ENCODE data around the gene SNX10.

SNX10 gene

DNA sequence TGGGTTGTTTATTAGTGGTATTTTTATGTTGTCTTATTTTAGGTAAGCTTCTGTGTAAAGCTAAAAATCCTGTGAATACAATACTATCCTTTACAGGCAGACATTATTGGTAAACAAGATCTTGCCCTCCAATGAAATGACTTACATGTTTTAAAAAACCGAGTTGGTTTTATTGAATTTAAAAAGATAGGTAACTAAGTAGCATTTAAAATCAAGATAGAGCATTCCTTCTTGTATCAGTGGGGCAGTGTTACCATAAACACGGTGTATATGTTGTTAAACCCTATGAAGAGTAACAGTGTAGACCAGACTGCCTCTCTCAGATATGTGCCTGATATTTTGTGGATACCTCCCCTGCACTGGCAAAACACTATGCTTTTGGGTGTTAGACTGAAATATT lies 81.0 kb downstream of the SNX10 start:
- DNase-seq = no peak

DNA sequence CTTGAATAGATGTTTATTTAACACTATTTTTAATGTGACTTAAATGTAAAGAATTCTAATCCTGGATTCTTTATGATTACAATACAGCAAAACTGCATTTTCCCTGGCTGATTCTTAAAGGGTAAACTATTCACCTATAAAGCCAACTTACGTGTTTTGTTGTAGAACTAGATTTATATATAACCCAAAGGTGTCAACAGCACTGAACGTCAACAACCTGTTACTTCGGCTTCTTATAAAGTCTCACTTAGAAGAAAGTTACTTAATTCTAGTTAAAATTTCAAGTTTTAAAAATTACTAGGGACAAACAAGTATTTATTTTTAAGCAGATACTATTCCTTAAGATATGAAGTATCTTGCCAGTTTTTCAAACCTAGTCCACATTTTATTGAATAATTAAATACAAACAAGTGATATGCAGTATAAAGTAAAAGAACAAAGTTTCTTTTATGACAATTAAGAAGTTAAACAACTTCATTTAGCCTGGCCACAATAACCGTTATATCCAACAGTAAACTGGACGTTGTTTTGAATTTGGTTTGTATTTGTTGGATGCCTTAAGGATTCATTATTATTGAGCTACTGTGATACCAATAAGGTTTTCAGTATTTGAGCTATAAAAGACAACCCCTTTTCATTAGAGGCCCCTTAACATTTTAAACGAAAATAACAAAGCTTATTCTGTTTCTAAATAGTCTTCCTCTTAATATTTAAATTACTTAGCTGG lies 83.1 kb downstream of the SNX10 start:
- DNase-seq = no peak

DNA sequence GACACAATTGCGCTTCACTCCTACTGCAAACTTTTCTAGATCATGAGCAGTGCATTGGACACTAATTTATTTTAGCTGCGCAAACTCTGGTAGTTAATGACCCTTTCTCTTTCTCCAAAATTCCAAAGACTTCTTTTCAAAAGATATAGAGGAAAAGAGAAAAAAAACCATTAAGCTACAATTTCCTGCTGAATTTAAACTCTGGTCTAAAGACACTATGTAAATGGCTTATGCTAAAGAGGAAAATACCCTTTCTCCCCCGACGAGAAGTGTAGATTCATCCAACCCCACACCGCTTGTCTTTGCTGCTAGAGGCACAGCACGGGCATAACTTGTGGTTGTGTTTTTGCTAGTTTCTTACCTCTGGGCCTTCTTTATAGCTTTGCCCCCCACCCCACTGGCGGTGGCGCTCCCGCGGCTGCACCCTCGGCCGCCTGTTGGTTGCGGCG lies 84.1 kb downstream of the SNX10 start:
- DNase-seq = no peak

DNA sequence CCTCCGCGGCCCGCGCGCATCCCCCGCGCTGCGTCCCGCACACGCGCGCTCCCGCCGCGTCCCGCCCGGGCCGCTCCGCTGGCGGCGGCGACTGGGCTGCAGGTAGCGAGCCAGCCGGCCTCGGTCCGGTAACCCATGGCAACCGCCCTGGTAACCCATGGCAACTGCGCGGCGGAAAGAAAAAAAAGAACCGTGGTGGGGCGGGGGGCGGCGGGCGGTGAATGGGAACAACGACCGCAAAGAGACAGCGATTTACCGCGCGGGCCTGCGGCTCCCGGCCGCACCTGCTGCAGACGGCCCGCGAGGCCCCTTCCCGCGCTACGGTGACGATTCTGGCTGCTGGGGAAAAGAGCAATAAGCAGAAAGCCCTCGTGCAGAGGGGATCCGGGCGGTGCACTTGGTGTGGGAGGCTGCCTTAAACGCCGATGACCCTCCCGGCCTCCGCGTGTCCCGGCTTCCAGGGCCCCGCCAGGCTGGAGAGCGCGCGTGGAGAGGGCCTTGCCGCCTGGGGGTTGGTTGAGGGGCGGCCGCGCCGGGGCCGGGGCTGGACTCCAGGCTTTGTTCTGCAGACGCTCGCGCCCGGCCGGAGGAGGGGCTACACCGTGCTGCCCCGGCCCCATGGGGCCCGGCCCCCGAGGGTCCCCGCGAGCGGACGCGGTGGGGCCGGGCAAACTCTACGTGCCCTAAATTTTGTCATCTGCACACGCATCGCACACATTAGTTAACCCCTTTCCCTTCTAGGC lies 84.7 kb downstream of the SNX10 start:
- peak; percentile 27 for DNase-seq

DNA sequence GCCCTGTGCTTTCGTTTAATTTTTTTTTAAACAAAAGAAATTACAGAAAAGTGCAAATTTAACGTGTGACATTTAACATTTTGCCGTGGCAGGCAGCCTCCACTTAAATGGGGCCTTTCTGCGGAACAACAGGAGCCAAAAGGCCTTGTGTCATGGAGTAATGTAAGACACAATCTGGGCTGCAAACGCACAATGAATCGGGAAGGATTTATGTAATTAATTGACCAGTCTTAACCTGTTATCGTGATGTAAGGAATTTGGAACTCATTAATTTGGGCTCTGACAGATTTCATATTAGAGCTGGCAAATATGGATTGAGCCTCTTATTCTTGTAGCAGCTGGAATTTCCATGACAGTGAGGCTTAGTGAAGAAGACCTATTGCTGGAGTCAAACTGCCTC lies 86.4 kb downstream of the SNX10 start:
- no peak for DNase-seq

DNA sequence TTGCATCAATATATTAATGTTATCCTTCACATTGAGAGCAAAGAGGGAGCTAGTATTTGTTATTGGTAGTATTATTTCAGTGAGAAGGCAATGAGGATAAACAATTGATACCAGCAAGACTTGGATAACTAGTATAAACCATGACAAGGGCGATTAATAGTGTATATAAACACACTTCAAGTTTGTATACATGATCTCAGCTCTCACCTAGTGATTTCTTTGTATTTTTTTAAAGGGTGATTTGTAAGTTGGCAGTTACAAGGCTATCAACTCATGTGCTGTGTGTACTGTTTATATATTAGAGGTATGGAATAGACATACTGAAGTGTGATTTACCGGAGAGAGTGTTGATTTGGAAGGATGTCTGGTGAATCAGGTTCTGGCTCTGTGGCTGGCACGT lies 88.0 kb downstream of the SNX10 start:
- DNase-seq = no peak

DNA sequence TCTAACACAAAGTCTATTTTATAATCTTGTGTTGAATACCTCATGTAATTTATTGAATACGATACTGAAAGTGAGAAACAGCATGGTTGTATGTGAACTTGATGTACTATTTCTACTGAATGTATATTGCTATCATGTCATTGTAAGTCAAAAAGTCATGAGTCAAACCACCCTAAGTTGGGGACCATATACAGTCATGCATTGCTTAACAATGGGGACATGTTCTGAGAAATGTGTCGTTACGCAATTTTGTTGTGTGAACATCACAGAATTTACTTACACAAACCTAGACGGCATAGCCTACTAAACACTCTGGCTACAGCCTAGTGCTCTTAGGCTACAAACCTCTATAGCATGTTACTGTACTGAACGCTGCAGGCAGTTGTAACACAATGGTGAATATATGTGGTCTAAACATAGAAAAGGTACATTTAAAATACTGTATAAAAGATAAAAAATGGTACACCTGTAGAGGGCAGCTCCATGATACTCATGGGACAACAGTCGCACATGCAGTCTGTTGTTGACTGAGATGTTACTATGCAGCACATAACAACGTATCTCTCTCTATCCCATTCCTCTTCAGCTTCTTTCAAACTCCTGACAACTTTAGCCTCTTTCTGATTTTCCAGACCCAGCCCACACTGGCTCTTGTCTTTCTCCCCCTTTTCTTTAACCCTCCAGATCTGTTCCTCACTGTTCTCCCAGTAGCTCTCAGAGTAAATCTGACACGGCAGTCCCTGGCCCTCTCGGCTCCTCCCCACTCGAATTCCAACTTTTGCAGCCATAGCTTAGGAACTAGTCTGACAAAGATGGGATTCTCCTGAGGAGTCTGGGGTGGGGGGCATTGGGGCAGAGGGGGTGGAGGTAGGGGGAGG lies 90.1 kb downstream of the SNX10 start:
- DNase-seq = no peak

DNA sequence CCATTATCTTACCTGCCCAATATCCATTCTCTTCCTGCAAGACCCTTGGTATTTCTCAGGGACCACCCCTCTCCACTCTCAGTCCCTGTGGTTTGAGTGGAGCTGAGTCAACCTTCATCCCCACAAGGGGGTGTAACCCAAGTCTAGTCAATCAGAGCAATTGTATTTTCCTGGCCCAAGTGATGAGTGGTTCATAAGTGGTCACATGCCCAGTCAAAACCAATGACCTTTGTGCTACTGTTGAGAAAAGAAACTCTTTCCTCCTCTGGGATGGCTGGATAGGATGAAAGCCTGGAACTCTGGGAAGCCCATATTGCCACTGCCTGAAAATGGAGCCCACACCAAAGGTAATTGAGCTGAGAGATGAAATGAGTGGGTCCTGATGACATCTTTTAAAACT lies 93.6 kb downstream of the SNX10 start:
- DNase-seq = no peak

DNA sequence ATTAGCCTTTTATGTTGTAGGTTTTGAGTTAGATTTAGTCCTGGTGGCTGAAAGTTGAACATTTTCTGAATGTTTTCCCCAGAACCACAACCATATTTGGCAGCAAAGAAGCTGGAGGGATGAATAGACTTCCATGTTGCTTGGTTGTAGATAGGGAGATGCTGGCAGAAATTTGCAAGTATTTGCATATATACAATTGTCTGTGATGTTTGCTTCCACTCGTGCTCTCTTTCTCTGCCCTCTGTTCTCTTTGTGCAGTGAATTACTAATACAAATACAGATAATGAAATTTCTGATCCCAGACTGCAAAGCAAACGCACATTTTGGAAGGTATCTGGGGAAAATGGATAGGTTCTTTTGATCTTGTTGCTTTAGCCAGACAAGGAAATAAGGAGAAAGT lies 96.1 kb downstream of the SNX10 start:
- DNase-seq = no peak

DNA sequence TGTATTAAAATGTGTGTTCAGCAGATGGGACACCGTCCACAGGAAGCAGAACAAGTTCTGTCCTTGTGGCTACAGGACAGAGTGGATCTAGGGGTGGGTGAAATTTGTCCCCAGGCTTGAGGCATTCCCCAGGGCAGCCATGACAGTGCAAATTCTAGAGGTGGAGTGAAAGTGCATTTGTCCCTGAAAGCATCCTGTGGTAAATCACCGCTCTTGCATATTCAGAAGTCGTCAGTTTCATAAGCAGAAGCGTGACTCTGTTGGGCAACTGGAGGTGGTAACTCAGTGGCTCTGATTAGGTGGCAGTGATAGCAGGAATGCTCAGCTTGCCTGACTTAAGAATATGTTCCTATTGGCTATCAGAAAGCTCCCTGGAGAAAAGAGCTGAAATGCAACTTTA lies 96.6 kb downstream of the SNX10 start:
- no peak for DNase-seq

DNA sequence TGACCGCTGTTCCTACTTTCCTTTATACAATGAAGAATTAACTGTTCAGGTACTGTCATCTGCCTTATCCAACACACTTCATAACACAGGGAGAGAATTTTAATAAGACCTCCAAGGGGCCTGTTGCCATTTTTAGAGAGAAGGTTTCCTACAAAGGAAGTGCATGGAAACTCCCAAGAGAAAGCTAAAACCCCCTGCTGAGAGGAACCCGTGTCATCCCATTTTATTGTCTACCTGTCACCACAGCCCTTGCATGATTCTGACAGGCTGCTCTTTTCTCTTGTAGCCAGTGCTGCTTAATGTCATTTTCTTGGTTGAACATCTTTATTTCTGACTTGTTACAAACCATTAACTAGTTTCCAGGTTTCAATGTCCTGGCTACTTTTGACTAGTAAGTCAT lies 98.4 kb downstream of the SNX10 start:
- no peak for DNase-seq

DNA sequence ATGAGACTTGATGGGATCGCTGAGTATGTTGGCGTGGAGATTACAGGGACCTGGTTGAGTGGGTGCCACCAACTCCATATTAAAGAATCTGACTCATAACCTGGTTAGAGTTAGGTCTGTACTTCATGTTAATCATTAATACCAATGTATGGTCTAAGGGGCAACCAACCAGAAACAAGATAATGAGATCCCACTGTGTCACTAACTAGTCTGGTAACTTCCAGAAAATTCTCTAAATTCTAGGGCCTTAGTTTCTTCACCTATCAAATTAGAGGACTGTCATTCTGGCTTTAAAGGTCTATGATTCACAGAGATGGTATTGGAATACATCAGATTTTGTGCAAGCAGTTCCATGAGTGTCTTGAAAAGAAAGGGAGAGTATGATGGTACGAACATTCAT lies 102.2 kb downstream of the SNX10 start:
- no peak for DNase-seq

DNA sequence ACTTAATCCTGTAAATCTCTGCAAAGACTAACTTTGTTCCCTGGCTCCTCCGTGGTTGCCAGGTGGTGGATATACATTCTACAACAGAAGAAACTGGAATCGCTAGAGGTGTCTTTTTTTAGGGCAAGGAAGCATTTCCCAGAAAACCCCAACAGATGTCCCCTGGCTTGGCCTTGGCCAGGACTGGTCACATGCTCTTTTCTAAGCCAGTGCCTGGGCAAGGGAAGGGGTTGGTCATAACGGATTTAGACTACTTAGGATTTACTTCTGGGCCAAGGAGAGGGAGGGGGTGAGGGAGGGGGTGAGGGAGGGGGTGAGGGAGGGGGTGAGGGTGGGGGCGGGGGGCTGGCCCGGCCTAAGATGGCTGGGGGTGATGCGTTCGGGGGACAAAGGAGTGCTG lies 105.7 kb downstream of the SNX10 start:
- DNase-seq = no peak

DNA sequence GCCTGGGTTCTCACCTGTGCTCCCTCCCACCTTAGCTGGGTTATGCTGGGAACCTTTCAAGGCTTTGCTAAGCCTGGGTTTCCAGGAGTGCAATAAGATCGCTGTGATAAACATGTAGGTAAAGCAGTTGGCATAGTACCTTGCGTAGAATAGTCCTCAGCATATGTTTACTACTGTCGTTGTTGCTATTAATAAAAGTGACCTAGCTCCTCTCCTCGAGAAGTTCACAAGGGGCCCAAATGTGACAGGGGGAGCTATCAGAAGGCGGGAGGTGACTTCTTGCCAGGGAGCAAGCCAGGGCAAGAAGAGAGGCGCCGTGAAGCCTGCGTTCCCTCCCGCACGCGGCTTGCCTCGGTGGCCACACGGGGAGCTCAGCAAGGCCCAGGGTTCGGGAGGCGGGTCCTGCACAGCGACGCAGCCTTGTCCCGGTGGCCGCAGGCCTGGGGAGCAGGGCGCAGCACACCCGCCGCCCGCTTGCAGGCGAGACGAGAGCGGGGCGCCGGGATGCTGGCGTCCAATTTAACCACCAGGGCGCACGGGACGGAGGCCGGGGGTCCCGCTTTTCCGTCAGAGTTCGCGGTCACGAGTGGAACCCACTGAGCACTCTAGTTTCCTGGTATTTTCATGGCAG lies 106.2 kb downstream of the SNX10 start:
- no peak for DNase-seq

DNA sequence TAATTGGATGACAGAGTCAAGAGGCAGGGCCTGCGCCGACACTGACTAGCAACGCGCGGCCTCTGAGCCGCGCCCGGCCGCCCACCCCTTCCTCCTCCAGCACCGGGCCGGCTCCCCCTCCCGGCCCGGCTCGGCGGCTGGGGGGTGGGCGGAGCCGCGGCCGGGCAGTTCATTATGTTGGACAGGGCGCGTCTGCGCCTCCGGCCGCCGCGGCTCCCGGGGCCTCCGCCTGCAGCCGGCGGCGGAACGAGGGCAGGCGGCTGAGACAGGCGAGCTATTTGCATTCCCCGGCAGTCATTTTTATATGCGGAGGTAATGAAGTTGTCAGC lies 106.7 kb downstream of the SNX10 start:
- DNase-seq = no peak

DNA sequence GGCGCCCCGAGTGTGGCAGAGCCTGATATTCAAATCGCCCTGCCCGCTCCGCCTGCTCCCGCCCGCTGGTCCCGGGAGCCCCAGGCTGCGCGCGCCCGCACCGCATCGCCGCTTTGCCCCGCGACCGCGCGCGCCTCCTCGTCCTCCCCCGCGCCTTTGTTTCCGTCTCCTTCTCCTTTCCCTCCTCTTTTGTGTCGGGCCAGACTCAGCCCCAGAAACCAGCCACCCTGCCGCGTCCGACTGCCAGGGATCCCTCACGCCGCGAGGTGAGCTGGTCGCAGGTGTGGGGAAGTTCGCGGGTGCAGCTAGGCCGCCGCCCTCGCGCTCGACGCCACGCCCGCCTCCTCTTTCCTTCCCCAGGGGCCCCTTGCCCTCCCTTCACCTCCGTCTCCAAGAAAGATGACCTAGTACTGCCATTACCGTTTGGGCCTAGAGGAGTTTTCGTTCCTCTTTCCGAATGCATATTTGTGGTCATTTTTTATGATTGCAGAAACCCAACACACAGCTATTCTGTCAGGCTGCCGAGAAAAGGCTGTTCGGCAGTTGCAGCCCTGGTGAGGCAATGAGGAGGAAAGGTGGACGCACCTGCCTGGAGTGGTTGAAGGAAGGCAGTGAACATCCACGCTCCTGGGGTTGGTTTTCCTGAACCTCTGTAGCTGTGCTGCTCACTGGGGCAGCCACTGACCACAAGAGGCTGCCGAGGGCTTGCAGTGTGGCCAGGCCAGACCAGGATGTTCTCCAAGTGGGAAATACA lies 107.3 kb downstream of the SNX10 start:
- peak; percentile 63 for DNase-seq

DNA sequence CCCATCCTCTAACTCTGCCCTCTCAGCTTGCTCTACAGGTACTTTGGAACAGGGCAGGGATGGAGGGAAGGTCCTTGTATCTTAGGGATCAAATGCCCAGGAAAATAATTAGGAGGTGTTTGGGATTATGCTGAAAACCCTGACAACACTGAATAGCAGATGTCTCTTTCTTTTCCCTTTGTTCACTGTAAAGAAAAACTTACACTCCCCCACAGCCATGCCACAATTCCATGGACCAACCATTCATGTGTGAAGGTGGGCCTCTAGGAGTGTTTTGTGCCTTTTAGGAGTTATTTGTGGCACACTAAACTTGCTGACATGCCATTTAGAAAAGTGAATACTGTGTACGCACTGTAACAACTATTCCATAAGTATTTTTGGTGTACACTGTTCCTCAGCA lies 108.1 kb downstream of the SNX10 start:
- DNase-seq = no peak

DNA sequence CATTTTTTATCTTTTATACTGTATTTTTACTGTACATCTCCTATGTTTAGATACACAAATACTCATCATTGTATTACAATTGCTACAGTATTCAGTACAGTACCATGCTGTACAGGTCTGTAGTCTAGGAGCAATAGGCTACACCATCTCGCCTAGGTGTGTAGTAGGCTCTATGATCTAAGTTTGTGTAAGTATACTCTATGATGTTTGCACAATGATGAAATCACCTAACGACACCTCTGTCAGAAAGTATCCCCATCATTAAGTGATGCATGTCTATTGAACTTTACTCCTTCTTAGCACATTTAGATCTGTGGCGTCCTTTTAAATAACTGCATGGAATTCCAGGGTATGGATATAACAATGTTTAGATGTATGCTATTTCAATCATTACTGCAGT lies 112.0 kb downstream of the SNX10 start:
- DNase-seq = no peak

DNA sequence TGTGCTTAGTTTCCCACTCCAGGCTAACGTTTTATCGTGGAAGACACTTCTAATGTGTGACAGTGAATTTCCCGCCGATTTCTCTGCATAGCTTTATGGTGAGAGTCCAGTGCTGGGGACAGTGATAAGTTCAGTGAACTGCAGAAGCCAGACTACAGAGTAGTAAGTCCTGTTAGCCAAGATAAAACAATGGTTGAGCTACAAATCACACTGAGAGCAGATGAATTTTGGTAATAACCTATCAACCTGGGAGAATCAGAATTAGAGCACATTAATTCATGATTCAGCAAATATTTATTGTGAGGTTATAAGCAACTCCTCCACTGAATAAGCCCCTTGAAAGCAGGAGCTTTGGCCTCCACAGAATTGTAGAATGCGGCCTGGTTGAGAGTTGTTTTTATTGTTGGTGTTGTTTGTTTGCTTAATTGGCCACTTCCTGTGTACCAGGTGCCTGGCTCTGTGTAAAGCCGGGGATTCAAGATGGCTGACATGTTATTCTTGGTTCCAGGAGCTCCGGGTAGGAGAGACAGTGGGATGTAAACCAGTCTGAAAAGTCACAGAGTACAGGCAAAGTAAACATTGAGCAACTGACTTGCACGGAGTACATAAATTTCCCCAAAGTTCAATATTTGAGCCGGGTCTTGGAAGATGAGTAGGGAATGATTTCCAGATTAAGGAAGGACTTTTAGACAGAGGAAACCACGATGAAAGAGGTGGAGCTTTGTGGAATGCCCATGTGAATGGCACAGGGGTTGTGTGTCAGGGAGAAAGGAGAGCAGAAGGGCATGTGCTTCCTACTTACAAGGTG lies 112.7 kb downstream of the SNX10 start:
- no peak for DNase-seq

DNA sequence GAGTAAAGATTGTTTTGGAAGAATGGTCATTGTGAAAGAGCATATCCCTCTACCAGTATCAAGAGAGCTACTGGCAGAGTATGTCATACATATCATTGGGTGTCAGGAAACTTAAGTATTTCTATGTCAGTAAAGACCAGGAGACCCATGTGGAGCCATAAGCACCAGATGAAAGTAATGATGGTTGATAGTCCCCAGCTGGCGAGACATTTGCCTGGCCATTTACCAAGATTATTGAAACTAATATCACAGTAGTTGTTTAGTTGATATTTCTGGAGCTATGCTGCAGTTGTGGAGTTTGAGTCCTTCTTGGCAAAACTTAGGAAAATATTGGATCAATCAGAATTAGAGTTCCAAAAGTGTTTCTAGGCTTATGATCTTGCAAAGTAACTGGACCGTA lies 114.8 kb downstream of the SNX10 start:
- no peak for DNase-seq

DNA sequence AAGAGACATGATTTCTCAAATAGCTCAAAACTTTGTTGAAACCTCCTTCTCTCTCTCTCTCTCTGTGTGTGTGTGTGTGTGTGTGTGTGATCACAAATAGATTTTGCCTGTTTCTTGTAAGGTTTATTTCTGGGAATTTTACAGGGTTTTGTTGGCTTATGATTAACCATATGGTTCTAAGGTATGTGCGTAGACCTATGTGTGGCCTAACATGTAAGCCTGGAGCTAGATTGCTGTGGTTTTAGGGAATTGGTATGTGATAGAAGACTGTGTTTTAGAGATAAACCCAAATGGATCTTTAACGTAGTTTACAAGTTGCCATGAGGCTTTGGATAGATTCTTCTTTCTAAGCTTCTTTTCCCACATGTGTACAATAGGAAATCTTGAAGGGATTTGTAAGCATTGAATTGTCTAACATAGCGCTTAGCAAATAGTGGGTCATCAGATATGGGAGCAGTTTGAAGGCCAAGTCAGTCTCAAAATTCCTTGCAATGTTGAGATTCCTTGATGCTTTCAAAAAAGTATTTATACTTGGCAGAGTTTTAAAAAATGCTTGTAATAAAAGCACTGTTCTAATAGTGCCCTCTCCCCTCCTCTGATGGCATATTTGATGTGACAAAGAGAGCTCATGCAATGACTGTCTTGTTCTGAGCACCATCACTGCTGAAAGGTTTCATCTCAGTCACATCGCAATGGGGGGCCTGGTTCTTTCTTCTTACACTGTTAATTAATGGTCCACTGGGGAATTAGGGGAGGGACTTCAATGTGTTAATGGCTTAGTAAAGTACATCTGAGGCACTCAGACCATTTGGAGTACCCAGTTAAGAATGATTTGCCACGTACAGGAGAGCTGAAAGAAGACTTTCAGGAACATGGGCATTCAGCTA lies 118.2 kb downstream of the SNX10 start:
- no peak for DNase-seq
